NCI-H128 (cell line): ENCODE measurements around the gene EYS.

ENCODE experiments used
- DNase-seq: peaks from one replicate; lab custom pipeline; 2025; ENCODE audit not compliant: unreplicated experiment; lab: John Stamatoyannopoulos, UW

Gene EYS

DNA sequence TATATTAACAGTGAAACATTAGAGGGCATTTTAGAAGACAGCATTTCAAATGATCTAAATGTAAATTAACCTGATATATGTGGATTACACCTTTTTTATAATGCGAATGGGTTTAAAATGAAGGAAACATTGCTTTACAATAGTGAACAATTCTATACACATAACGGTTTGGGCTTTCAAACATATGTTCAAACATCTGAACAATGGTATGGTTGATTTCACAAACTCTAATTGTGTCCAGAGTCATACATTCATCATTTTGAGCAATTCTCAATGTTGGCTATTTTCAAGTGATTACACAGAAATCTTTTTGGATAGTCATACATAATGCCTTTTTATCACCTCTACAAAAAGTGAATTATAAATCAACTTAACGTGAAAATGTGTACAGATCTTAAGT, 1493.3 kb downstream of the EYS start:
- DNase-seq, result no peak

DNA sequence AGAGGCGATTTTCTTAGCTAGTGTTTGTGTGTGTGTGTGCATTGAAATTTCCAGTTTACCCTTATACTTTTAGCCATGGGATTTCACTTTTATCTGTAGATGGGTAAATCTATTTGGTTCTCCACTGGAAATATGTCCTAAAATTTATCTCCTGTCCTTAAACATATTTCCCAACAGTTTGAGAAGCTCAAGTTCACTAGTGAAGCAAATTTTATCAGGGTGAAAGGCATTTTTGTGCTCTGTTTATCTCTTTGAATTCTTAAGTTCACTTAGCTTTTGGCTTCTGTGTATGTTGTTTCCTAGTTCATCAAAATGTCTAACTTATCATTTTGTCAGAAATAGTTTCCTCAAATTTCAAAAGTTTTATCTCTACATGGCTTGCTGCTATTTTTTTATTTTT, 1509.8 kb downstream of the EYS start:
- DNase-seq, result no peak

DNA sequence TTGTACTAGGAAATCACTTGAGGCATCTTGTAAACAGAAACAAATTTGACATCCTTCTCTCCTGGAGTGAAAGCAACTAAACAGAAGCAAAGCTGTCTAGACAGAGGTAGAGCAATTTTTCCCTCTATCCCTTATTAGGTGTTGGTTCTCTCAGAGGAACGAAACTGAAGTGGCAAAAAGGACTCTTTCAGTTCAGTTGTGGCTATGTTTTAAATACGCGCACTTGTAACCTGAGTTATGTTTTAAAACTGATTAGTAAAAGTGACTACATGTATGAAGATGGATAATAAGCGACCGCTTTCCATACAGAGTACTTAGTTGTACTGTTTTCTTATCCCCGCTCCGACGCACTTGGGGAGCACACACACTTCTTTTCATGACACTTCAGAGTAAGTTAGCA, 1520.4 kb downstream of the EYS start:
- DNase-seq, result no peak

DNA sequence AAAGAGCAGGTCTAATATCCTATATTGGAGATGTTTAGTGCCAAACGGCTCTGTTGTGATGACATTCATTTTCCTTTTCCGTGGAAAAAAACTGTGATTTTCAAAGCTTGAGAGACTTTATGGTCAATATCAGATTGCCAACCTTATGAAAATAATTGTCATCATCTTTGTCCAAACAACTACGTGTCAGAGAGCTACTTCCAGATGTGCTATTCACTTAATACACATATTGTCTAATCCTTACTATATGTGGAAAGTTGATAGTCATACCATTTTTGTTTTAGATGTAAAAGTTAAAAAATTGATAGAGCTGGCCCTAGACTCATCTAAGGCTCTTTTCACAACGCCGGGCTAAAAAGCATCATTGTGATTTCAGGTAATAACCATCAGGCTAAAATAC, 1521.4 kb downstream of the EYS start:
- DNase-seq, result no peak

DNA sequence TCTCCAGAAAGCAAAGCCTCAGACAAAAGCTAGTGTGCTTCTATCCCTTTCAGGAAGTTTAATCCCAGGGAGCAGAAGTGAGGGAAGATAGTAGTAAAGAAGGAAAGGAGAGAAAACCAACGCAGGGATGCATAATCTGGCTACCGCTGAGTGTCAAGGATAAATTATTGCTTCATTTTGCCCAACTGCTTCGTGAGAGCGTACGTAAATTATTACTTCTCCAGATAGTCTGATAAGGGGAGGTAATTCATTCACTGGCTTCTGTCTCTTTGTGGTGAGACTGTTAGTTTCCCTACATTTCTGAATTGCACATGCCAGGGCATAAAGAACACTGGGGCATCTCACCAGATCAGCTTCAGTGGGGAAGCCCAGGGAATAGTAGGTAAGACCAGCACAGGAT, 1531.7 kb downstream of the EYS start:
- no peak for DNase-seq

DNA sequence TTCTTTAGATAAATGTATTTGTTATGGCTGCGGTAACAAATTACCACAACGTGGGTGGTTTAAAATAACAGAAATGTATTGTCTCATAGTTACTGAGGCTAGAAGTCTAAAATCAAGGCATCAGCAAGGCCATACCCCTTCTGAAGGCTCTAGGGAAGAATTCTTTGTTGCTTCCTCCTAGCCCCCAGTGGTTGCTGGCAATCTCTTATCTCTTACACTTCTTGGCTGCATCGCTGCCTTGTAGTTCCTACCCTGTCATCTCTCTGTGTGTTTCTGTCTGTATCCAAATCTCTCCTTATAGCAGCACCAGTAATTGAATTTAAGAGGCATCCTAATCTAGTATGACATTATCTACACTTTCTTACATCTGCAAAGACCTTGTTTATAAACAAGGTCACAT, 1536.7 kb downstream of the EYS start:
- no peak for DNase-seq

DNA sequence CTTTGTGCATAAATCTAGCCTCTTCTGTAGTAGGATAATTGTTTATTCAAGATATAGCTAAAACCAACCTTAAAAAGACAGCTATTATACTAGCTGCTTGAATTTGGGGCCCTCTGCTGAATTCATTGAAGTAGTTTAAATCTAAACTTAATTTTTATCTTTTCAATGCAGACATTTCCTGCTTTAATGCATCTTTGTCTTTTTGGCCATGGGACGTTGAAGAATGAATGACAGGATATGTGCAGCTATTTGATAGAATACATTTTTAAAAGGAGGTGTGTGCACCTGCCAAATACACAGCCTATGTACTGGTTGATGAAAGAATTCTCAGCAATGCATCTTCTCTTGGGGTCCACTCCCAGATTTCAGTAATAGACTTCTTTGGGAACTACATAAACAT, 1546.5 kb downstream of the EYS start:
- DNase-seq, result no peak

DNA sequence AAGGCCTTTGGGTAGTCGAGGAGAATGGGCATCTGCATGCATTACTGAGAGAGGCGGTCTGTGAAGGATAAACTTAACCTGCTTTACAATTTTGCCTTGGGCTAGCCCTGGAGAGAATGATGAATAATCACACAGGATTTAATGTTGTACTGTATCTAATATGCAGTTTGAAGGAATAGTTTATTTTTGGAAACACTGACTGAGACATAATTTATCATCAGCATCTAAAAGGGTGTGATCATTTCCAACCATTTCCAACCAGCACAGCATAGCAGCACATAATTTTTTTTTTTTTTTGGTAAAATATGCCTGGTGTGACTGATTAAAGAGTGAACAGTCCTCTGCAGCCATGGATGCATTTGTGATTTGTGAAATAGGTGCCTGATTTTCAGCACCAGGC, 1552.0 kb downstream of the EYS start:
- no peak for DNase-seq

DNA sequence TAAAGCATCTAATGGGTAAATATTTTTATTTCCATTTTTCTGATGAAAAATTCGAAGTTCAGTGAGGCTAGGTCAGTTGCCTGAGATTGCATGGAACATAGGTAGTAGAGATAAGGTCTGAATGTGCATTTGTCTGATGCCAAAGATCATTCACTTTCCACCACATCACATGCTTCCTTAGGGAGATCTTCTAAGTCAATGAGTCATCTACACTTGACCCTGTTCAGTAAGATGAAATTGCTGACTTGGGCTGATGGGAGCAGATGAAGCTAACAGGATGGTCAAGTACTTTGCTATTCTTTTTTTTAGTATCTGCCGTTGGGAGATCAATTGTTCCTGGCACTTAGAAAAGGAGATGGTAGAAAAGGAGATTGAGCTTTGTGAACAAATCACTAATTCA, 1560.2 kb downstream of the EYS start:
- DNase-seq, result no peak

DNA sequence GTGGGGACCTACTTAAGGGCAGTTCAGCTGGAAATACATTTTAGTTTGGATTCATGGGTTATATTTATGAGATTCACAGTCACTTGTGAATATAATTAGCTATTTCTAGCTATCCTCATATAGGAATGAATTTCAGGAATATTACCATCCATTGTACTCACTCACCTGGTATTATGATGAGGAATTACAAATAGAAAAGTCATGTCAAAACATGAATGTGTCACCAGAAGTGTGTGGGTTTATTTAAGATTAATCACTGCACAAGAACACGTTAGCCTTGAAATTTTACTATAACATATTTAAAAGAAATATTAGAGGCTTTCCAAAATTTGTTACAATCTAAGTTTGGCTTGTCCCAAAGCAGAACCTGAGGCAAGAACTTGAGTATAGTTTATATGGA, 1560.9 kb downstream of the EYS start:
- no peak for DNase-seq

DNA sequence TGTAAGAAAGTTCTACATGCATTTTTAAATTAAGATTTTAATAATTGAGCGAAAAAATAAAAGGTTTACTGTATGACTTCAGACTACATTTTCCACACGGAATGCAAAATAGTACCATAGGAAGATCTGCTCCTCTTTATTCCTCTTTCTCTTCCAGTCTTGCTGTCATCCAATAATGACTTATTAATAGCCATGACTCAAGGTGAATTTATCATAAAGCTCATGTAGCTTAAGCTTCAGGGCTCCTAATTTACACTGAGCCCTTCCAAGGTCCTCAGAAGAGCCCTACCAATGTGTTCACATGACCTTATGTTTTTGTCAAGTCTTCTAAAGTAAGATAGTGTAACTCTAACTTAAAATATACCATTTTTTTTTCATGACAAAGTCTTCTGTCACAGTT, 1561.4 kb downstream of the EYS start:
- DNase-seq, result no peak

DNA sequence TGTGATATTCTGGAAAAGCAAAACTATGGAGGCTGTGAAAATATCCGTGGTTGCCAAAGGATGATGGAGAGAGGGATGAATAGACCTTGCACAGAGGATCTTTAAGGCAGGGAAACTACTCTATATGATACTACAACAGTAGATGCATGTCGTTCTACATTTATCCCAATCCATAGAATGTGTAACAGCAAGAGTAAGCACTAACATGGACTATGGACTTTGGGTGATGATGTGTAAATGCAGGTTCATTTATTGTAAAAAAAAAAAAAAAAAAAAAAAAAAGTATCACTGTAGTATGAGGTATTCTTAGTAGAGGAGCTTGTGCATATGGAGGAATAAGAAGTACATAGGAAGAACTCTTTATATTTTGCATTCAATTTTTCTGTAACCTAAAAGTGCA, 1563.9 kb downstream of the EYS start:
- DNase-seq, result no peak

DNA sequence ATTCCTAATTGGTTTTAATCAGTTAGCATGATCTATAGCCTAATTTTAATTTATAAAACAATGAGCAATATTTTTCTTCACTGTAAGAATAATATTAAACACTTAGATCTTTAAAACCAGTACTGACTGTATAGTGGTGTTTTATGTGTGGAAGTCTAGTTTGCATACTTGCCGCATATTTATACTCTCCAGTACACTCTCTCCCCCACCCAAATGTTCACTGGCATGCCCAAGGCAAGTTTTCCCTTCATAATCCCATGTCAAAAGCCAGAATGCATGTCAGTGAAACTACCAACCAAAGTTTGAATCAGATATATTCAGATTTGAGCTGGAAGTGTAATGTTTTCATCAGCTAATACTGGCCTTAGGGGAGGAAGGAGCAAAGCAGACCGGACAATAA, 1565.3 kb downstream of the EYS start:
- DNase-seq, result no peak

DNA sequence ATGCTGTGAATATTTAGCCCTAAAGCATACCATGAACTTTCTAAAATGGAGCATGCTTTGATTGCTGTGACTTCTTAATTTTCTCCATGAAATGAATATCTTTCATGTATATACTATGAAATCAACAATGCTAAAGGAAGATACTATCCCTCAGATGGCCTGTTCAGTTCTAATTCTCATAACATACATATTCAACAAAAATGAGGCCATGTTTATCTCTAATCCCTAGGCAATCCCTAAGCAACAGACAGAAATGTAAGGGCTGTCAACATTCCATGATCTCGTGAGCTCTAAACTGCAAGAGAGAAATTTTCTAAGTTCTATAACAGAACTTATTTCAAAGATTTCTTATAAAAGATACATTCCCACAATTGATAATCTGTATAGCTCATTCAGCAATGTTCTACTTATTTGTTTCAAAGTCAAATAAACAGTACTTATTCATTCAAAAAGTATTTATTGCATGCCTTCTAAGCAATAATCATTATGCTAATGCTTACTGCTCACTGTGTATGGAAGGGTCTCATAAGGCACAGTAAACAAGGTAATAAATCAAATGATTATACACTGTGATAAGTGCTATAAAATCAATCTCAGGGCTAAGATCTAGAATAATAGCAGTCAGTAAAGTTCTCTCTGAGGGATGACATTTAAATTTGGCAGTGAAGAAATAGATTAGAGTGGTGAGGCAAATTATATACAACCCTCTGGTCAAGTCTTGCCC, 1578.6 kb downstream of the EYS start:
- no peak for DNase-seq

DNA sequence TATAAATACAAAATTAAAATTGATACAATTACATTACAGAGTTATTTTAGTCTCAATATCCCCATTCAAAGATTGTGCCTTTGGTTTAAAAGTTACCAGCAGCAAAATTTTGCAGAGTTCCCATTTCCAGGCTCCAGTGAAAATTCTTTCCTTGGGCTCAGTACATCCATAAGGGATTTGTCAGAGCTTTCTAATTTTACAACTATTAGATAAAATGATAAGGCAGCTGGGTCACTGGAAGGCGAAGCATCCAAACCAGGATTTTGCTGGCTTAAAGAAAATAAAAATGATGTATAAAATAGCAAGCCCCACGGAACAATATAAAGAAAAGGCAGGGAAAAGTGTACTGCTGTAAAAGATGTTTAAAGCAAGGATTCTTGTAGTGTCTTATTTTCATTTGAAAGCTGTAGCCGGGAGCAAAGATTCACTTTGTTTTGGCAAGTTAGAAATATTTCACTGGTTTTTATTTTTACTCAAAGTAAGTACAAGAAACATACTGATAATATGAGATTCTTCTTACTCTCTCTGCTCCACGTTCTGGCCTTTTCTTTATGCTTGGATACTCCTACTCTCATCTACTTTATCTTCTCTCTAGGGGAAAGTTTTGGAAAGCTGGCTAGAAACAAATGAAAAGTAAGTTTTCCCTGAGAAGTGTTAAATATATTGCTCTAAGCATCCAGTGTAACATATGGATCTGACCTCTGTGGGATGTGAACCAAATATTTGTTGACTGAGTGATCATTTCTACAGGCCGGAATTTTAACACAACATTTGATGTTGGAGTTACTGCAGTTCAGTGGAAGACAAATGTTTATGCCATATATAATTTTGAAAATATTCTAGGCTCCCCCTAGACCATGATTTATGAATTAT, 1583.0 kb downstream of the EYS start:
- no peak for DNase-seq

DNA sequence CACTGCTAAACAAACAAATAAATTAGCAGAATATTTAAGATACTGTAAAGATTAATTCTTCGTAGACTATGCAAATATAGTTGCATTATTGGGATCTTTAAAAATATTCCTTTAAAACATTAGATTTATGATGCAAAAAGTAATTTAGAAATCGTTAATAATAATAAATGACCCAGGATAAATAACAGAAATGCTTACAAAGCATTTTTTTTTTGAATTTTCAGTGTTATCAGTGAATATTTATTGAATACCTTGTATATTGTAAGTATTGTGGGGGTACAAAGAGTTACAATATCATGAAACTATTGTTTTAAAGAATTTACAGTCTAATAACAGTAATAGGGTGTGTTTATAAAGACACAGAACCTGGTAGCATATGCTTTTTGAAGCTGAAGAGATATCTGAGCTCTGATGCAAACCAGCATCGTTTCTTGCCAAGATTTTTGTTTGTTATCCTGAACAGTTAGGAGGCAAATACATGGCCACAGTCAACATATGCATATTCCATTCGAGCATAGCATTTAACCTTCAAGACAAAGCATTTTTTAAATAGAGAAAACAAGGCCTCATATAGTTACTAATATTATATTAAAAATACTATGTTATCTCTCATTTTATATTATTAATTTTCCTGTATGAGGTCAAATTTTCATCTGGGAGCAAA, 1584.2 kb downstream of the EYS start:
- no peak for DNase-seq

DNA sequence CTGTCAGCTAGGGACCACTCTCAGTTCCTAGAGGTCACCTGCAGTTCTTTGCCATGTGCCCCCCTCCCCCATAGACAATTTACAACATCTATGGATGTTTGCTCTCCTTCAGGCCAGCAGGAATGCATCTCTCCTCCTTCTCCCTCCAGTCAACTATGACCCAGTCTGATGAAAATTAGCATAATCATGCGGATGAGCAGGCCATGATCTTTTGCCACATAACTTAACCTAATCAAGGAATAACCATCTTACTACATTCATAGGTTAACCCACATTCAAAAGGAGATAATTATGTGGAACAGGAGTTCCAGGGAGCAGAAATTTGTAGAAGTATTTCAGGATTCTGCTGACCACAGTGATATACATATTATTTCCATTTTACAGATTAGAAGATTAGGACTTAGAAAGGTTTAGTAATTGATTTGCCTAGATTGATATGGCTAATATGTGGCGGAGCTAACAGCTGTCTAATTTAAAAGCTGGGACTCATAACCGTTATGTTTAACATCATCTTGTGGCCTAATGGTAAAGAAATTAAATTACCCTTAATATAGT, 1585.9 kb downstream of the EYS start:
- DNase-seq, result no peak

DNA sequence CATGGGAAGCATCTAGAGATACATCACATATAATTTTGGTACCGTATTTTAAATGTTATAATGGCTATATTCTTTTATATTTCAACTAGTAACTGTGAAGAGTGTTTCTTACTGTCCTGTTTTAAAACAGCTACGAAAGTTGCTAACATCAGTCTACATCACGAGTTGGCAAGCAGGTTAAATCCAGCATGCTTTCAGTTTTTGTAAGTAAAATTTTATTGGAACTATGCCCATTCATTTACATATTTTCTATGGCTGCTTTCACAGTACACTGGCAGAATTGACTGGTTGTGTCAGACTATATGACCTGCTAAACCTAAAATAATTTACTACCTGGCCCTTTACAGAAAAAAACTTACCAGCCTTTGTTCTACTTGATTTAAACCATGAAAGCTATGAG, 1593.3 kb downstream of the EYS start:
- no peak for DNase-seq

DNA sequence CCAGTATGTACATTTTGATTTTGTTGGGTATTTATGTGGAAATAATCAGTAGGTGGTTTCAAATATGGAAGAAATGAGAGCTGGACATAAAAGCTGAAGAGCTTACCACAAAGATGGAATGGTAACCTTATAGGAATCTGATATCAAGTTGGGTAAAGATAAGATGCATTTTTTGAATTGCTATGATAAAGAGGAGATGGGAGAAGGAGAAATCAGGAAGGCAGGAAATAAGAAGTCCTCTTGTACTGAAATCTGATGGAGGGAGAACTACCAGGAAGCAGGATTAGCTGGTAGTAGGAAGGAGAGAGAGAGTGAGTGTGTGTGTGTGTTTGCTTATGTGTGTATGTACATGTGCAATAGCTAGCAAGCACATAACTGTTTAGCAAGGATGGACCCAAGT, 1603.0 kb downstream of the EYS start:
- DNase-seq, result no peak

DNA sequence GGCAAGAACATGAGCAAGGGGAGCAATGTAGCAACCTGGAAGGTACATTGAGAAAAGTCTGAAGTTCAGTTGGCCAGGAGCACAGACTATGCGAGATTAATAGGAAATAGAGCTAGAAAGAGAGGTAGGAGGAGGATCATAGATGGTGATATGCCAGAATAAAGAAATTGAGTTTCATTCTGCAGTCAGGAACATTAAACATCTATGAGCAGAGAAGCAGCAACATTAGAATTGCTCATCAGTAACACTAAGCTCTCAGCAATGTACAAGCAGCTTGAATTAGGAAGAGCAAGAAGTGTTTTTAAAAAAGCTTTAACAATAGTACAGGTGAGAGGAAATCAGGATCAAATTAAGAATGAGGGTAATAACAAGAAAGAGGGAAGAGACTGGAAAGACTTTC, 1603.5 kb downstream of the EYS start:
- DNase-seq, result no peak

DNA sequence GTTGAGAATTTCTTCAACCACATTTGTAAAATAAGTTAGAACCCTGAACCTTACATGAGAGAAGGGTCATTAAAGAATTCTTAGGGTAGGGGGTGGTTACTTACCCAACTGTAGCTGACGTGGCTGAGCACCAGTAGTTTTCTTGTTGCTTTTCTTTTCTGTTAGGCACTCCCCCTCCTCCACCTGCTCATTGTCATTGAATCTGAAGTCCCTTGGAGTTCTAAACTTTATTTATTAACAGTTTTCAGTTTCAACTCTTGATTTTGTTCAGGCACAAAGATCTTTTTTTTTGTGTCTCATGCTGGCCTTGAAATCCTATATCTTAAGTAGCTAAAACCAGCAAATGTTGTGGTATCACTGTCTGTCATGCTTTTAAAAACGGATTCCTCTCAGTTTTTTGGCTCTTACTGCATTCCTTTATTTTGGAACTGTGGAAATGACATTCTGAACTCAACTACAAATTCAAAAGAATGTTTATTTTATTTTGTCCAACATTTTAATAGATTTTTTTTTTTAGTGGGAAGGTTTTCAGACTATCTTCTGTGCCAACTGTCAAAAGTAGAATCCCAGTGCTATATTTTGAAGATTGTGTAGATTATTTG, 1606.2 kb downstream of the EYS start:
- DNase-seq, result no peak
